ENCODE measurements around the gene TECR.
"Not testable (repeated sequence)": the region's sequence is repeated elsewhere in the genome, so short reads cannot be mapped to it uniquely, and the experiment has no call there.

Gene TECR

DNA sequence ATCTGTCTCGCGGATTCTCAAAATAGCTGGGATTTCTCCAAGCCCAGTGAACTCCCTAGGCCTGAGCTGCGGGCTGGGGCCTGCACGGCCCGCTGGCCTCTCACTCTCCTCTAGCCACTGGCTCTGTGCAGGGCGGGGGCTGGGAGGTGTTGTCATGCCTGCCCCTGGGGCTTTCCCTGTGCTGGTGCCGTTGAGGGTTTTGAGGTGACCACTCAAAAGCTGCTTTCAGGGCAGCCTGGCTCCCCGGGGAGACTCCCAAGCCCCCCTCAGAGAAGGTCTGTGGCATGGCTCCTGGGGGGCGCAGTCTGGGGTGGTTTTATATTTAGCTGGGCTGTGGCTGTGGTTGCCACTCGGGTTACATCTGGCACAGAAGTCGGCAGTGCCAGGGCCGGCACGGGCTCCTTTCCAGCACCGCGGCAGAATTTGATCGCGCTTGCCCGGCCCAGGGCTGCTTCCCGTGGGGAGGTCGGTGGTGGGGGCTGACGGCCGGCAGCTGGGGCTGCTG, 32.5 kb downstream of the TECR start:
- DNase-seq (ENCODE audit: low spot score), result no peak

DNA sequence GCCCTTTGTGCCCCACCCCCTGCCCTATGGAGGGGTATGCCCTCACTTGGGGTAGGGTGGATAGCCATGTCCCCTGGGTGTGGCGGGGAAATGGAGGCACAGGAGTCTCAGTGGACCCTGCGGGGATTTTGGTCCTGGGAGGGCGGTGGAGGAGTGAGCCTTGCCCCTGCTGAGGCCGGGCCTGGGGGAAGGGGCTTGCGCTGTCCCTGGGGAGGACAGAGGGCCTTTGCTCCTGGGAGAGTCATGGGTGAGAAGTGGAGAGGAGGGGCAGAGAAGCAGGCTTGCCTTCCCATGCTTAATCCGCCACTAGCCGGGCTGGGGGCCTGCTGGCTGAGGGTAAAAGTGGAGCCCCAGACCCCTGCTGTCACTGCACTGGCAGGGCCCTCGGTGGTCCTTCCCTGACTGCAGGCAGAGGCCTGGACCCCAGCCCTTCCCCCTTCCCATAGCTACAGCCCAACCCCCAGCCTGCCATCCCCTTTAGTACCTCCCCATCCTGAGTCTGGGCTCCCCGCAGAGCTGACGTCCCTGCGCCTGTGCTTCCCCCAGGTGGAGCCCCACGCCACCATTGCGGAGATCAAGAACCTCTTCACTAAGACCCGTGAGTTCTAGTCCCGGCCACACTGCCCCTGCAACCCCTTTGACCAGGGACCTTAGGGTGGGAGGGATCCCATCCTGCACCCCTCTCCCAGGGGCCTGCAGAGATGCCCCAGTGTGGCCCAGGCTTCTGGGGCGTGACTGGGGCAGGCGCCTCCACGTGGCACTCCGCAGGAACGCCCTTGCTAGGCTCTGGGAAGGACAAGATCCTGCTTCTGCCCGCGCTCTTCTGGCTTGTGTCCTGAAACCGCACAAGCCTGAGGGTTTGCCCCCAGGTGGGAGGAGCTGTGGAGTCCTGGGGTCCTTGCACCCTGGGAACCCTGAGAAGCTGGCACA, 33.5 kb downstream of the TECR start:
- no peak for DNase-seq (ENCODE audit: low spot score)

DNA sequence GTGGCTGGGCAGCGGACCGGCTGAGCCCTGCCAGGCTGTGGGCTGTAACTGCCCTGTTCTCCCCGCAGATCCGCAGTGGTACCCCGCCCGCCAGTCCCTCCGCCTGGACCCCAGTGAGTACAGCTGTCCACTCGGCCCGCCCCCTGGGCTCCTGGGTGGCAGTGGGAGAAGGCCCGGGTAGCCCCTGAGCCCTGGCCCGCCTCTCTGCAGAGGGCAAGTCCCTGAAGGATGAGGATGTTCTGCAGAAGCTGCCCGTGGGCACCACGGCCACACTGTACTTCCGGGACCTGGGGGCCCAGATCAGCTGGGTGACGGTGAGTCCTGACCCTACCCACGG, 34.2 kb downstream of the TECR start:
- no peak for DNase-seq (ENCODE audit: low spot score)

DNA sequence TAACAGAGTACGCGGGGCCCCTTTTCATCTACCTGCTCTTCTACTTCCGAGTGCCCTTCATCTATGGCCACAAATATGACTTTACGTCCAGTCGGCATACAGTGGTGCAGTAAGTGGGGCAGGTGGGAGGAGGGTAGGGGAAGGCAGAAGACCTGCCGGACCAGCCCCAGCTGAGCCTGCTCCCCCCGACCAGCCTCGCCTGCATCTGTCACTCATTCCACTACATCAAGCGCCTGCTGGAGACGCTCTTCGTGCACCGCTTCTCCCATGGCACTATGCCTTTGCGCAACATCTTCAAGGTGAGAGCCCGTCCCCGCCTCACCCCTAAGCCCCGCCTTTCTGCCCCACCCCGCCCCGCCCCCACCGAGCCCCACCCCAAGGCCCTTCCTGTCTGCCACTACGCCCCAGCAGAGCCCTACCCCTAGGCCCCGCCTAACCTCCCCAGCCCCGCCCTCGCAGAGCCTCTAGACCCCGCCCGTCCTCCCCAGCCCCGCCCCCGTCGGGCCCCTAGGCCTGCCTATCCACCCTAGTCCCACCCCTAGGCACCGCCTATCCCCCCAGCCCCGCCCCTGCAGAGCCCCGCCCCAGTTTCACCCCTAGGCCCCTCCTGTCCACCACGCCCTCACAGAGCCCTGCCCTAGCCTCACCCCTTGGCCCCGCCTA, 34.7 kb downstream of the TECR start:
- DNase-seq (ENCODE audit: low spot score), result no peak

DNA sequence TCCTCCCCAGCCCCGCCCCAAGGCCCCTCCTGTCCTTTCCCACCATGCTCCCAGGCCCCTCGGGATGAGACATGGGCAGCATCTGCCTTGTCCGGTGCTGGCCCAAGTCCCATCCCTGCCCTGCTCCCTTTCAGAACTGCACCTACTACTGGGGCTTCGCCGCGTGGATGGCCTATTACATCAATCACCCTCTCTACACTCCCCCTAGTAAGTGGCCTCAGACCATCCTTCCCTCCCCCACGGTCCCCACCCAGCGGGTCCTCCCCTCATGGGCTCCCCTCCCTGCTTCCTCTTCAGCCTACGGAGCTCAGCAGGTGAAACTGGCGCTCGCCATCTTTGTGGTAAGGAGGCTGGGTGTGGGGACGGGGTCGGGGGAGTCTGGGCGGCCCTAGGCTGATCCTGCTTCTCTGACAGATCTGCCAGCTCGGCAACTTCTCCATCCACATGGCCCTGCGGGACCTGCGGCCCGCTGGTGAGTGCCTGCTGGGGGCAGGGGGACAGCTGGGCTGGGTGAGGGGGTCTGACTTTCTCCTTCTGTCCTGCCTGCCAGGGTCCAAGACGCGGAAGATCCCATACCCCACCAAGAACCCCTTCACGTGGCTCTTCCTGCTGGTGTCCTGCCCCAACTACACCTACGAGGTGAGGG, 35.4 kb downstream of the TECR start:
- not testable (repeated sequence) for DNase-seq (ENCODE audit: low spot score)

DNA sequence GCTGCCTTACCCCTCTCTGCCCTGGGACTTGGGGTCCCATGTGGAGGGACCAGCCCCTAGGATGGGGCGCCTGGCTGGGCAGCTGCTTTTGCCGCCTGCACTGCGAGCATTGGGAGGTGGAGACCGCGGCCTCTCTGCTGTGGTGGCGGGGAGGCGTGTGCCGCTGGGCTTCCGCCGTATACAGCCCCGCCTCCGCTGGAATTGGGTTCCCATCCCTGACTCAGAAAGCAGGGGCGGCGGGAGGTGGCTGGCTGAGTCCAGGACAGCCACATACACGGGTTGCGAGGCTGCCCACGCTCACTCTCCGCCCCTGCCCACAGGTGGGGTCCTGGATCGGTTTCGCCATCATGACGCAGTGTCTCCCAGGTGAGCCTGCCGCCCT, 35.9 kb downstream of the TECR start:
- no peak for DNase-seq (ENCODE audit: low spot score)

DNA sequence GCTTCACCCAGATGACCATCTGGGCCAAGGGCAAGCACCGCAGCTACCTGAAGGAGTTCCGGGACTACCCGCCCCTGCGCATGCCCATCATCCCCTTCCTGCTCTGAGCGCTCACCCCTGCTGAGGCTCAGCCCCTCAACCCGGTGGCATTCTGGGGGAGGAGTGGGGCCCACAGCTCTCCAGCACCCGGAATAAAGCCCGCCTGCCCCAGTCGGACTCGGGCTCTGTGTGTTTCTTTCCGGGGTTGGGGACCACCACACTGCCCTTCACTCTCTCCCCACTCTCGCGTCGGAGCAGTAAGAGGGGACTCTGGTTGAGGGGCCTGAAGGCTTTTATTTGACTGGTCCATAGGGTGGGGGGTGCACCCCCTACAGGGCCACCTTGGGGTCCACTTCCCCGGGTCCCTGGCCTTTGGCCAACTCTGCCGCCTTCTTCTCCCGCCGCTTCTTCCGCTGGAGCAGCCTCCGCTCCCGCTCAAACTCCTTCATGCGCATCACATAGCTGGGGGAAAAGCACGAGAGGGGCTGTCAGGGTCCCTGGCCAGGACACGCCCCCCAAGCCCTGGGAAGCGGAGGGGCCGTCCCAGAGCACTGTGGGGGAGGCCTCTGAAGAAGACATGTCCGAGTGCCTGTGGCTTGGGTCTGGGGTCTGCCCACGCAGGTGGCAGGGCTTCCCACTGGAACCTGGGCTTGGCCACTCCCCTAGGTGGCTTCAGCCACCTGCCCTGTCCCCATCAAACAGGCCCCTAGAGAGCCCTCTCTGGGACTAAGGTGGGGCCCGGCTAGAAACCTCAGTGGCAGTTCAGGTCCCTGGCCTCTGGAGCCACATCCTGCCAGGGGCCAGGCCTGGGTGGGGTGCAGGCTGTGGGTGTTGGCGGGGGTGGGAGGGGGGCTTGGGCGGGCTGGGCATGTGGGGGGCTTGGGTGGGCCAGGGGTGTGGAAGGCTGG, 36.6 kb downstream of the TECR start:
- no peak for DNase-seq (ENCODE audit: low spot score)

DNA sequence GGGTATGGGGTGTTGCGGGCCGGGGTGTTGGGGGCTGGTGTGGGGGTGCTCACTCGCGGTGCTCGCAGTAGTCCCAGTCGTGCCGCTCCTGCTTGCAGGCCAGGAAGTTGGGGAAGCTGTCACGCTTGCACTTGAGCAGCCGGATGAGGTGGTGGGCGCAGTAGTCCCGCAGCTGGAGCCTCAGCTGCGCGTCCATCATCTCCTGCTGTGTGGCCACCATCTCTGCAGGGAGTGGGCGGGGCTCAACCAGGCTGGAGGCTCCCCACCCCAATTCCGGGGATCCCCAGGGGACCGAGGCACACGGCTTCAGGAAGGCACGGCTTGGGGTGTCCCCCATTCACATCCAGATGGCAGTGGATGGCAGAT, 37.3 kb downstream of the TECR start:
- DNase-seq (ENCODE audit: low spot score), result no peak

DNA sequence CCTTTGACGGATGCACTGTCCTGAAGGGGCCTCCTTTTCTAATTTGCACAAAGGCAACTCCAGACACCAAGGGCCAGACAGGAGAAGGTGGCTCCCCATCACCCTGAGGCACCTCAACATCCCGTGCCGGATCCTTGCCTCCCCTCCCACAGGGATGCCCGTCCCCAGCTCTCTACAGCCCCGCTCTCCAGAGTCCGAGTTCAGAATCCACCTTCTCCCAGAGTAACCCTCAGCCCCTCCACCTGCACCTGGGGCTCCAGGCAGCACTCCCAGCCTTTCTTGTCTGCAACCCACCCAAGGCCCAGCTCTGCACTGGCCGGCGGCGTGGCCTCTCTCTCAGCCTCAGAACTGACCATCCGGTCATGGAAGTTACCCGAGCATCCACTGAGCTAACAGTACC, 37.7 kb downstream of the TECR start:
- DNase-seq (ENCODE audit: low spot score), result no peak

DNA sequence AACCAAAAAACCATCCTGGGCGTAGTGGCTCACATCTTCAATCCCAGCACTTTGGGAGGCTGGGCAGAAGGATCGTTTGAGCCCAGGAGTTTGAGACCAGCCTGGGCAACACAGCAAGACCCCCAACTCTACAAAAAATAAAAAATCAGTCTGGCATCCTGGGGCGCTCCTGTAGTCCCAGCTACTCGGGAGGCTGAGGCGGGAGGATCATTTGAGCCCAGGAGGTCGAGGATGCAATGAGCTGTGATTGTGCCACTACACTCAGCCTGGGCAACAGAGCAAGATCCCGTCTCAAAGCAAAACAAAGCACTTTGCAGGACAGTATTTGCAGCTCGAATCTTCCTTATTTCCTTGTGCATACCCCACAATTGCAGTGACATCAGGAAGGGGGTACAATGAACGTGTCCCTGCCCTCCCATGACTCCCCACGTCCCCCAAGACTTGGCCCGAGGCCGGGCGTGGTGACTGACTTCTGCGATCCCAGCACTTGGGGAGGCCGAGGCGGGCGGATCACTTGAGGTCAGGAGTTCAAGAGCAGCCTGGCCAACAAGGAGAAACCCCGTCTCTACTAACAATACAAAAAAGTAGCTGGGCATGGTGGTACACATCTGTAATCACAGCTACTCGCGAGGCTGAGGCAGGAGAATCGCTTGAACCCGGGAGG, 41.6 kb downstream of the TECR start:
- no peak for DNase-seq (ENCODE audit: low spot score)

DNA sequence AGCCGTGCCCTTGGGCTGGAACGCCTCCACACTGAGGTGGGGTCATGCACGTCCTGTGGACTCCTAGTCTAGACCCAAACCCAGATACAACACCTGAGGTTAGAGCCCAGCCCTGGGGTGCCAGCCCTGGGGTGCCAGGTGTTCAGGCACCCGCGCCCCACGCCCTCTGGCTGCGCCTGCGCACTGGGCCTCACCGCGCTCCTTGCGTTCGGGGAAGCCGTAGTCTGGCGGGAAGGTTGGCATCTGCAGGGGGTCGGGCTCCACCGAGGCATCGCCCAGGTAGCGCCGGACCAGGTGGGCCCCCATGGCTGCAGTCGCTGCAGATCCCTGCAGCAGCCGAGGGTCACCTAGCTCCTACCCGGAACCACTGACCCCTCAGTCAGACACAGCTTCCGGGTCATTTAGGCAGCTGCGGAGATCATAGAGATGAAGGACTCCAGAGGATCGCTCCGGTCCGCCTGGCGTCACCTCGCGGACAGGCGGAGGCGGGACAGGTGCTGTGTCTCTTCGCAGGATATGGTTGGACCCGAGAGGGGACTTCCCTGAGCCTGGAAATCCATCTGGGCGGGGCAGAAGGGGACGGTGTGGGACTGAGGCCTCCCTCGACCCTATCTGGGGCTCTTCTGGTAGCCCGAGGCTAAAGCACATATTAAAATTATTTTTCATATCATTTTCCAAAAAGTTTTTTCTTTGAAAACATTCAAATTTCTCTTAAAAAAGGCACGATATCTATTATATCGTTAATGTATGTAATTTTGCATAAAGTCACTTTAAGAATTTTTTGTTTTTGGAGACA, 42.5 kb downstream of the TECR start, which contains the start of gene NDUFB7:
TSS of gene NDUFB7 (minus strand) at position 372 of the 796 bp plus-strand sequence. CDS start at position 306, 66 bp downstream.
- DNase-seq (ENCODE audit: low spot score), result peak; percentile 93

DNA sequence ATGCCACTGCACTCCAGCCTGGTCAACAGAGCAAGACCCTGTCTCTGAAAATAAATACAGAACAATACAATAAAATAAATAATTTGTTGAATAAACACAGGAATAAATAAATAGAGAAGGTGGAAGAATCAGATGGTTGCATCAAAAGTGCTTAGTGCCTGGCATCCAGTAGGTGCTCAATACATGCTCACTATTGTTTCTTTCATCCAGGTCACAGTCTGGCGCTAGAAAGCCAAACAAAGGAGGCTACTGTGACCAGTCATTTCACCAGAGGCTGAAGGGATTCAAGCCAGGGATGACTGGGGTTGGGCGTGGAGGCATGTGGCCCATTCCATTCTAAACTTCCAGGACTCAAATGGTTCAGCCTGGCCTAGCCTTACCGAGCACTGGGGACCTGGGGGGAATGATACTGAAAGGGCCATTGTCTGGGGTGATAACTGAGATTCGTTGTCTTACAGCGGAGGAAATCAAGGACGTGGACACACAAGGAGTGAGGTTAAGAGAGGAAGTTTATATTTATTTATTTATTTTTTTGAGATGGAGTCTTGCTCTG, 46.1 kb downstream of the TECR start:
- DNase-seq (ENCODE audit: low spot score), result no peak

DNA sequence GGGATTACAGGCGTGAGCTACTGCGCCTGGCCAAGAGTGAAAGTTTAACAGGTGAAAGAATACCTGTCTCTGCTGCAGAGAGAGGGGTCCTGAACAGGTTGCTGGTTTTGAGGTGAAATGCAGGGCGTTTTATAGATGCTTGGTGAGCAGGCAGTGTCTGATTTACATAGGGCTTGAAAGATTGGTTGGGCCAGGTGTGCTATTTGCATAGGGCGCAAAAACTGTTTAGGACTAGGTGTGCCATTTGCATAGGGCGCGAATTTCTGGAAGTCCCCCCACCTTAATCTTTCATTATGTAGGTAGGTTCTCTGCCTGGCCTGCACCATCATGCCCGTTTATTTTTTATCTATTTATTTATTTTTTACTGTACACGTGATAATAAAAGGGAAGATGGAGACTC, 47.0 kb downstream of the TECR start:
- DNase-seq (ENCODE audit: low spot score), result no peak

DNA sequence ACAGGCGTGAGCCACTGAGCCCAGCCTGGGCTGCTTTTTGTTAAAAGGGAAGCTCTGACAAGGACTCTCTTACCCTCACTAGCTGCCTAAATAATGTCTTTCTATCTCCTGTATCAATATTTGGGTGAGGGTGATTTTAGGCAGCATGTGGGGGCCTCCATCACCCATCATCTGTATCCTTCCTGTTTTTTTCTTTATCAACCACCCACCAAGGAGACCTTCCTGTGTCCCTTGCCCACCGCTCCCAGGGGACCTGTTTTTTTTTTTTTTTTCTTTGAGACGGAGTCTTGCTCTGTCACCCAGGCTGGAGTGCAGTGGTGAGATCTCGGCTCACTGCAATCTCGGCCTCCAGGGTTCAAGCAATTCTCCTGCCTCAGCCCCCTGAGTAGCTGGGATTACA, 47.9 kb downstream of the TECR start:
- DNase-seq (ENCODE audit: low spot score), result no peak

DNA sequence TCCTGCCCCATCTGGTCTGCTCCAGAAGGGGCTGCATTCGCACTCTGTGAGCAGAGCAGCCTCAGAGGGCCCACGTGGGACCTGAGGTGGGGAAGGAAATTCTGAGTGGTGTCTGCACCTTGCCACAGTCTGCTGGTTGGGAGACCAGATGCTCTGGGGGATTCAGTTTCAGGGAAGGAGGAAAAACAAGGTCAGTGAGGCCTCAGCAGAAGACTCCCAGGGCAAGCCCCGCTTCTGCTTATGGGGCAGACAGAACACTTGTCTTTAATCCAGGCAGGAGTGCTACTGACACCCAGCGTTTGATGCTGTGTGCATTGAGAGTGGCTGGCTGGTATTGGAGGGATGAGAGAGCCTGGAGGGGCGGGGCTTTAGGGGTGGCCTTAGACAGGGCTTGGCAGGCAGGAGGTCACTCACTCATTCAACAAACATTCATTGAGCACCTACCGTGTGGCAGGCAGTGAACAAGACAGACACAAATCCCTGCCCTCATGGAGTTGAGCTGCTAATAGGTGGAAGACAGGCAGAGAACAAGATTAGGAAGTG, 48.6 kb downstream of the TECR start:
- DNase-seq (ENCODE audit: low spot score), result no peak

DNA sequence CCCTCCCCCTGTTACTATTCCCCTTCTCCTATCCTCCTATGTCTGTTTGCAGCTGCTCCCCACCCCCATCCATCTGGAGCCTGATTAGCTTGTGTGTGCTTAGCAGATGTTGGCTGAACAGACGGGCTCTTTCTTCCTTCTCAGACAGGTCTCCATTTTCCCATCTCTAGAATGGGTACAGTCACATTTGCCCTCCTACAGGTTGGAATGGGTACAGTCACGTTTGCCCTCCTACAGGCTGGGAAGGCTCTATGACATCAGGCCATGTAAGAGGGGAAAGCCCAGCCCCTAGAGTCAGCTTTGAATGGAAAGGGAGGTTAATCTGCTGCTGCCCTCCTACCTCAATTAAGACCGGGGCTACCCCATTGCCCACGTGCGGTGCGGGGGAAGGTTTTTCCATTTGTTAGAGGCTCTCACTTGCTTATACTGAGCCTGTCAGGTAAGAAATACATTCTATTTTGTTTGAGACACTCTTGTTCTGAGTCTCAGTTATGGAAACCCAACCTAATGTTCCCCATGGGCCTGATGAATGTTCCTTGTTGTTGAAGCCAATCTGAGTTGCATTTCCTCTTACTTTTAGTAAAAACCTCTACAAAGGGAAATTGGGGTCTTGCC, 51.3 kb downstream of the TECR start:
- DNase-seq (ENCODE audit: low spot score), result no peak

DNA sequence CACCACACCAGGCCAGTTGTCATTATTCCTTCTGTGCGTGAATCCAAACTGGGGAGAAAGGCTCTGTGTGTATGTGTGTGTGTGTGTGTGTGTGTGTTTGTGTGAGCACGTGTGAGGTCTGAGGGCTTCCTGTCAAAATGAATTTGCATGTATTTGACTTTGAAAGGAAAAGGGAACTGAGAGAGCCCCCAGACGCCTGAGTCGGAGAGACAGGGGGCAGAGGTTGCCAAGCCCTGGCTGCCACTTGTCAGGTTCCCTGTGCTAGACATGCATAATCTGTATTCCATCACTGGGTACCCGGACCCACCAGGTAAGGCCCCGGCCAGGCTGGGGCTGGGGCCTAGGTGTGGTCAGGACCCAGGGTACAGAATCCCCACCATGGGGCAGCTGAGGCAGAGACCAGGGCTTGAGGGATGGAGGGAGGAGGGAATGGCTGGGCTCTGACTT, 53.5 kb downstream of the TECR start, which contains the start of gene CLEC17A:
TSS of gene CLEC17A (plus strand) at position 191 of the 447 bp plus-strand sequence. CDS start at position 268, 77 bp downstream.
- DNase-seq (ENCODE audit: low spot score), result no peak

DNA sequence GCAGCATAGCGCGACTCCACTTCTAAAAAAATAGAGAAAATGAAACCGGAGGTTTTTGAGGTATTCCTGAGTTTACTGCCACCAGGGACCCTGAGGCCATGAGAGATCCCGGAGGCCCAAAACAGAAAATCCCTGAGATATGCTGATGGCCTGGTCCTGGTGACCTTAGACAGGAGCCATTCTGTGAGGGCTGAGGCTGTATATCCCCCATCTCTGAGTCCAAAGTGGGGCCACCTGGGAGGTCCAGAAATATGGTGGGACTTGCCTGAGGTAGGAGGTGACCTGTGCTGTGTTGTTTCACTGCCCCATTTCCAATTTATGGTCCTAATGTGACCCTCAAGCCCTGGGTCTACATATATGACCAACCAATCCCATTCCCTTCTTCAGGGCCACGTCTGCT, 55.0 kb downstream of the TECR start:
- not testable (repeated sequence) for DNase-seq (ENCODE audit: low spot score)

DNA sequence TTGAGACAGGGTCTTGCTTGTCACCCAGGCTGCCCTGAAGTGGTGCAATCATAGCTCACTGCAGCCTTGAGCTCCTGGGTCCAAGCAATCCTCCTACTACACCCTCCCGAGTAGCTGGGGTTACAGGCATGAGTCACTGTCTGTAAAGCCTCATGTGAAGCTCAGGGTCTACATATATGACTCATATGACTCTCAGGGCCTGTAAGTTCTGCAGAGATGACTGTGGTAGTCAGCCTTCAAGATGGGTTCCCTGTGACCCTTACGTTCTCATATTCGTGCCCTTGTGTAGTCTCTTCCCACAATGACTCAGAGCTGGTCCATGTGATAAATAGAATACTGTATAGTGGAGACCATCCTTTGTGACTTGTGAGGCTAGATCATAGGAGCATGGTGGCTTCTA, 55.8 kb downstream of the TECR start:
- not testable (repeated sequence) for DNase-seq (ENCODE audit: low spot score)
